ELR (cell line): ENCODE data around the gene CHD9.

Experiments
- DNase-seq: peaks from one replicate; pipeline ENCODE4 v3.0.0-alpha.2; 2015; ENCODE audit warnings: low read depth

CHD9 gene

GRCh38 chr16:53094013-53094630 lies 39.3 kb downstream of the CHD9 start:
- no peak for DNase-seq

- DNase-seq = no peak
These were observed 42.4 kb downstream of the CHD9 start for GRCh38 chr16:53097190-53097589.

- DNase-seq = peak; percentile 88
These were observed 43.9 kb downstream of the CHD9 start for GRCh38 chr16:53098526-53099317.

- DNase-seq = peak; percentile 91
These were observed 44.7 kb downstream of the CHD9 start for GRCh38 chr16:53099318-53100130.

- no peak for DNase-seq
These were observed 45.4 kb downstream of the CHD9 start for GRCh38 chr16:53100131-53100748.

- DNase-seq = no peak
These were observed 46.1 kb downstream of the CHD9 start for GRCh38 chr16:53100889-53101288.

- no peak for DNase-seq
These were observed 49.0 kb downstream of the CHD9 start for GRCh38 chr16:53103811-53104210.

- no peak for DNase-seq
These were observed 50.8 kb downstream of the CHD9 start for GRCh38 chr16:53105565-53105964.

- DNase-seq = no peak
These were observed 56.4 kb downstream of the CHD9 start for GRCh38 chr16:53111078-53111791.

- no peak for DNase-seq
These were observed 57.2 kb downstream of the CHD9 start for GRCh38 chr16:53112015-53112414.

- DNase-seq = no peak
These were observed 60.3 kb downstream of the CHD9 start for GRCh38 chr16:53115047-53115446.

- no peak for DNase-seq
These were observed 61.0 kb downstream of the CHD9 start for GRCh38 chr16:53115773-53116172.

GRCh38 chr16:53121043-53121620 lies 66.3 kb downstream of the CHD9 start:
- no peak for DNase-seq

GRCh38 chr16:53121661-53122060 lies 66.9 kb downstream of the CHD9 start:
- DNase-seq = no peak

GRCh38 chr16:53123747-53124146 lies 69.0 kb downstream of the CHD9 start:
- DNase-seq = peak; percentile 26

- no peak for DNase-seq
These were observed 71.6 kb downstream of the CHD9 start for GRCh38 chr16:53126390-53126789.

- DNase-seq = no peak
These were observed 74.7 kb downstream of the CHD9 start for GRCh38 chr16:53129281-53130158.

- peak; percentile 94 for DNase-seq
These were observed 75.6 kb downstream of the CHD9 start for GRCh38 chr16:53130159-53131049.

GRCh38 chr16:53131050-53131362 lies 76.2 kb downstream of the CHD9 start:
- DNase-seq = no peak
